IPS DF 4.7 (cell line): ENCODE measurements around the gene AQP12A.

ENCODE experiments used
- DNase-seq: peaks from one replicate; pipeline ENCODE4 v3.0.0-alpha.2; 2013; ENCODE audit warnings: low spot score; ENCODE audit errors: extremely low read depth

Gene AQP12A

GRCh38 chr2:240707043-240707756 is 15.5 kb downstream of the AQP12A start:
- no peak for DNase-seq

DNA sequence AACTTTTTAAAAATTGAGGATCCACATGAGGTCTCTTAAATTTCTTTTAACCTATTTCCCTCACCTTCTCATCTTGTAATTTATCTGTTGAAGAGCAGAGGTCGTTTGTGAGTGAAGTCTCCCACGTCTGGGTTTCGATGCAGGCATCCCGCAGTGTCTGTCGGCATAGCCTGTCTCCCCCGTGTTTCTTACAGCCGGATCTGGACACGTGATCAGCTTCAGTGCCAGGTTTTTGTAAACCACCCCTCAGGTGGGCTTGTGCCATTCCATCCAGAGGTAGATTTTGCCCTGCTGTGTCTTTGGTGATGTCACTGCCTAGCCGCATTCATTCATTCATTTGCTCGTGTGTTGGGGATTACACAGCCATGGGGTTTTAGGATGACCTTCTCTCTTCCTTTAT is 16.2 kb downstream of the AQP12A start:
- no peak for DNase-seq

- DNase-seq: no peak
These were observed 16.8 kb downstream of the AQP12A start for GRCh38 chr2:240708457-240708856.

- DNase-seq: no peak
These were observed 19.6 kb downstream of the AQP12A start for GRCh38 chr2:240711296-240711695.

GRCh38 chr2:240711701-240712100 is 20.0 kb downstream of the AQP12A start:
- no peak for DNase-seq

DNA sequence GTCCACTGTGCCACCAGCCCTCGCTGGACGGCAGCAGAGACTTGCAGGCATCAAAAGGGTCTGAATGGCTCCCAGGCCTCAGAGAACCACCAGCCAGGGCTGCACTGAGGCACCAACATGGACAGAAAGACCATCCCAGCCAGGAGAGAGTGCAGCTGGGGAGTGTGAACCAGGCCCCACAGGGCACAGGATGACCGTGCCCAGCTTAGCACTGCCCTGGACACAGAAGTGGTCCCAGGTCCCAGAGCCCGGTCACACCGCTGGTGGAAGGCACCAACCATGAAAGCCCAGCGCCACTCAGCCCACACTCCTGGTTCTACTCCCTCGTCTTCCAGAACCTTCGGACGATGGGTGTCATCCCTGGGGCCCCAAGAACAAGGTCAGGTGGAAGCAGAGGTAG is 20.5 kb downstream of the AQP12A start:
- DNase-seq: no peak

- DNase-seq: no peak
These were observed 21.6 kb downstream of the AQP12A start for GRCh38 chr2:240713071-240713927.

DNA sequence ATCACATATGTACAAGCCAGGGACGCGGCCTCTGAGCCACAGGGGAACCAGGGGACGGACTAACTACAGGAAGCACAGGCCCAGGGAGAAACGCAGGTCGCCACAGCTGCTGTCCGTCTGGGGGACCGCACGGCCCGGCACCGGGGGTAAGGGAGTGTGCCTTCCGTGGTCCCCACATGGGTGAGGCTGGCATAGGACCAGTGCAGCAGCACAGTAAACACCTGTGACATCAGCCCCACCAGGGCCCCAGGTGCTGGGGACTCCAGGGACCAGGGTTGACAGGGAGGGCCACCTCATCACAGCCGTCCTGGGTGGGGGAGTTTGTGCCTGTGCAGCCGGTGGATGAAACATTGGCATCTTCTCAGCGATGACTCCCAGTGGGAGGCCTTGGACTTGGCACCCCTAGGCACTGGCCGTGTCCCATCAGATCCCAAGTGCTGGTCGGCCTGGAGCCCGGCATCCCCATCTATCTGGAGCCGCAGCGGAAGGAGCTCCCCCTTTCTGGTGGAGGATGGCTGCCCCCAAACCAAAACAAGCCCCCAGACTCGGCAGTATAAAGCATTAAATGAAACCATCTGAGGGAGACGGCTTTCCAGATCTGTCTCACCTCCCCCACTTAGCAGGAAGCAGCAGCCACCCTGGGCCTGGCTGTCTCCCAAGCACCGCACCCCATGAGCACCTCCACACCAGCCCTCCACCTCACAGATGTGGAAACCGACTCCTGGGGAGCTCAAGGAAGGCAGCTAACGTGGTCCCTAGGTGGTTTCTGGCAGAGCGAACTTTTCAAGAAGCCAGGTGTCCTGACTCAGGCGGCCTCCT is 22.5 kb downstream of the AQP12A start:
- DNase-seq: no peak

DNA sequence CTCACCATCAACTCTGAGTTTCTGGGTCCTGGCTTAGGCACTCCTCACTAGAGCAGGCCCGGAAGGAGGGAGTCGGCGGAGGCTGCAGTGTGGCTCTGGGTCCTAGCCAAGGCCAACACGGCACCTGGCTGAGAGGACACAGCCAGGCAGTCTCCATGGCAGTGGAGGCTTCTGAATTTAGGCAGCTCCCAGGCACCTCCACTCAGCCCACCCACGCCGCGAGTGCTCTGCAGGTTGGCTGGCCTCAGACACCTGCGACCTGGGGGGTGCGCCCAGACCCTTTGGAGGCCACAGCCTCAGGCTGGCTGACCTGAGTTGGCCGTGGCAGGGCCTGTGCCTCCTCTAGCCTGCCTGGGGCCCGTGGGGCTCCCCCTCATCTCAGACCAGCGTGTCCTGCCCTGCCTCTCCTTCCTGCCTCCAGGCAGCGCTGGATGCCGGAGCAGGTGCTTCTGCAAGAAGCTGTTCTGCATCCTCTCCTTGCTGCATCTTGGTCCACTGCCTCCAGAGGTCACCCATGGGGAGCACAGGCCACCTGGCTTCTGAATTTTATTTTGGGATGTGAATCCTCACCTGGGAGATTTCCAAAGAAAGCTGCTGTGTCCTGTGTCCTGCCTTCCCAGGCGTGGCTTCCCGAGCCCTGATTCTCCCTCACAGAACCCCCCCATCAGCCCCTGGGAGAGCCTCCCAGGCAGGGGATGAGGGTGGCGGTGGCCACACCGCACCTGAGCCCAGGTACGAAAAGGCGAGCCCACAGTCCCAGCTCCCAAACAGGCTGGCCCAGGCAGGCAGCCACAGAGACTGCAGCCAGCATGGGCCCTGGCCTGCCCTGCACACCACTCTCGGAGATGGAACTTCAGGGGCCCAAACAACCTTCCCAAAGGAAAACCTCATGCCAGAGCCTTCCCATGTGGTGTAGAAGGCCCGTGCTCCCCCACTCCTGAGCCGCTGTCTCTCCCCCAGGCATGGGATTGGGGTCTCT is 23.4 kb downstream of the AQP12A start:
- DNase-seq: no peak

DNA sequence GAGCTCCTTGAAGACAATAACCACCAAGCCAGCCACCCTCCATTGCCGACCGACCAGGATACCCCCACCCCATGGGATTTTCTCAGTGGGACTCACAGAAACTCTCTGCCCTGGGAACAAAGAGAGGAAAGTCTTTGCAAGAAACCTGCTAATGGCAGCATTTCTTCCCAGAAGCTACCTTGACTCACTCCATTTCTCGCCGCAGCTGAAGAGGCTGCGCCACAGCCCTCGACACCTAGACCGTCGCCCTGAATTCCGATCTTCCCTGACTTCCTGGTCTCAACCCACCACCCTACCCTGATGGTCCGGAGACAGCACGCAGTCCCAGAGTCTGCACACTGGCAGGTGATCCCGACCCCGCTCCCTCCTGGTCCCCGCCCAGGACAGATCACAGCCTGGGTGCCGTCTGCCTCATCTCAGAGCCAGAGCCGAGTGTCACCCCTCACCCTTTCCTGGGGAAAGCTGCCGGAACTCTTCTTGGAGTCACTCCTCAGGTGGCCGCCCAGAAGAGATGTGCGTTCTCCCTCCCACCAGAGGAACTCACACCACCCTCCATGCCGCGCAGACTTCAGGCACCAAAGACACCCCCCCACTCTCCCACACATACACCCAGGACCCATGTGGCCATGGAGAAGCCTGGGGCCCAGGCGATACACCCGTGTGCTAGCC is 24.6 kb downstream of the AQP12A start:
- no peak for DNase-seq

- DNase-seq: no peak
These were observed 25.5 kb downstream of the AQP12A start for GRCh38 chr2:240717181-240717641.

GRCh38 chr2:240717681-240718581 is 26.3 kb downstream of the AQP12A start:
- no peak for DNase-seq

- DNase-seq: no peak
These were observed 27.3 kb downstream of the AQP12A start for GRCh38 chr2:240718896-240719490.

DNA sequence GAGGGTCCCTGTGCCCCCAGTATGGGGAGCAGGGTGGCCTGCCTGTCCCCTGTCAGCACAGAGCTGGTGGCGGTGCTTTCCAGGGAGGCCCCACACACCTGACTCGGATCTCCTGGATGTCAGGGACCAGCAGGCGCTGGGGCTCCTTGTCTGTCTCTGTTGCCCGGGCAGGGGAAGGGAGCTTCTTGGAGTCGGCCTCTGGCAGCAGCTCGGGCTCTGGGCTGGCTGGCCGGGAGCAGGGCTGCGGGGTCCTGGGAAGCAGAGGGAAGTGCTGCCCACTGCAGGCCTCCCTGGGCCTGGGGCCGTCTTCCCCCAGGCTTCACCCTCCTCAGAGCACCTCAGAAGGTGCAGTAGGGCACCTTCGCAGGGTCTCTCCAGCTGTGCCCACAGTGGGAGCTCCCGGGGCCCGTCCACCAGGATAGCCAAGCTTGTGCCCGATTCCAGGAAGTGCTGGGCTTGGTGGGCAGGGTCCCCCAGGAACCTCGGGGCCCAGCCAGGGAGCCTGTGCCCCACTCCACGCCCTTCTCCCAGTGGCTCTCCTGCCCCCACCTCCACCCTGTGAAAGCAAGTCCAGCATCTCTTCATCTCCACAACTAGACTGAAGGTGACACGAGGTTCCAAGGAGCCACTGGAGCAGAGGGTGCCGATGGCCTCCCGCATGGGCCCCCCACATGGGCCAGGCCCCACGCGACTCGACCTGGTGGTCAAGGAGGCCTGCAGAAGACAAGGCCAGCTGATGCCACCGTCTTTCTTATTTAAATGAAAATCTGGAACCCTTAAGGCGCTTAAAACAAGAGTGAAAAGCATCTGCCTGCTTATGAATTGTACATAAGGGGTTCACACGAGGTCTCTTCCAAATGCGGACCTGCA is 28.2 kb downstream of the AQP12A start:
- no peak for DNase-seq

DNA sequence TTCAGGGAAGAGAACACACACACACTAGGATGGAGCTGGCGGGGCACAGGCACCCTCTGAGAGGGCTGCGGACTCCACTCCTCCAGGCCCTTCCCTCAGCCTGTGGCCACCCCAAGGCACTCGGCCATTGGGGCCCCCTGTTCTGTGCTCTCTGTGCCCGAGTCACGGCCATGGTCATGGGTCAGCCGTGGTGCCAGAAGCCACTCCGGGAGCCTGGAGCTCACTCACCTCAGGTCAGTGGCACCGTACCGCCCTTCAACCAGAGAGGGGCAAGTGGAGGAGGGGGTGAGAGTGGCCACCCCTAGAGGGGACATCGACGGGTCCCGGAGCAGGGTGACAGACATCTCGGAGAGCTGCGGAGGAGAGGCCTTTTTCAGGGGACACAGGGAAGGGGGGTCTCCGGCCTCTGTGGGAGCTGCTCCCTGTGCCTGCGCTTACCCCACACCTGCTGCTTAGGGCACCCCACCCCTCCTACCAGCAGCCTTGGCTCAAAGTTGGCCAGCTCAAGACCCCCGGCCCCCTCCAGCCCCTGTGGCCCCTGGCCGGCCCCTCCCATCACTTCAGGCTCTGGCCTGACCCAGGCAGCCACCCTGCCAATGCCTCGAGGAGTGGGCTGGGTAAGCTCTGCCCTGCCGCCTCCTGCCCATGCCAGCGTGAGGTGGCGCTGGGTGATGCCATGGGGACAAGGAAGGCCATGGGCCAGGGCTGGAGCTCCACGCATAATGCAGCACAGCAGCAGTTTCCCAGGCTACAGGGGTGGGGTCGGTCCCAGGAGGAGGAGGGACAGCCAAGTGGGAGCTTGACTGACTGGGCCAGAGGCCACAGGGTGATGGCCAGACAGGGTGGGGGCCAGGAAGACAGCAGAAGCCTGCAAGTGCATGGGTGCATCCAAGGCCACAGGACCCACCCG is 29.3 kb downstream of the AQP12A start:
- no peak for DNase-seq

- DNase-seq: no peak
These were observed 30.0 kb downstream of the AQP12A start for GRCh38 chr2:240721596-240722180.
